PC-3 (cell line): ENCODE data around the gene PLA2G7. TPM values are rescaled to one million over a fixed set of nuclear protein-coding genes. Genes with fewer than 3 reads are reported as not detected.

ENCODE experiments used
- ATAC-seq: fragments of 200-7000 bp; cut with Tn5 transposase; 2 replicates; pipeline ENCODE4 v1.9.1; 2020; ENCODE audit warnings: mild to moderate bottlenecking, moderate library complexity
- BruUV-seq: library from RNA; stranded (reverse); fragments of 400-500 nt; replicated peaks from 2 replicates; lab custom pipeline; 2021; lab: Mats Ljungman, UMichigan
- CTCF ChIA-PET: fragments of 300-600 bp; sonication (Branson Sonifier 250); formaldehyde crosslinking; loops from one replicate; lab custom pipeline; 2022; ENCODE audit warnings: antibody characterized with exemption; lab: Charles Lee
- POLR2A ChIA-PET: fragments of 300-600 bp; sonication (Branson Sonifier 250); formaldehyde crosslinking; loops from one replicate; lab custom pipeline; 2022; ENCODE audit warnings: antibody characterized with exemption; ENCODE audit not compliant: unreplicated experiment; lab: Charles Lee
- DNase-seq: peaks from one replicate; pipeline ENCODE4 v3.0.0-alpha.2; 2015
- H2AFZ ChIP-seq: fragments of 300-600 bp; sonication (generic); 2 replicates; pipeline ENCODE4 v1.6.0; 2016; ENCODE audit warnings: antibody characterized with exemption, low read length
- H3F3A ChIP-seq: fragments of 300-600 bp; sonication (generic); one replicate; pipeline ENCODE4 v1.6.0; 2017; ENCODE audit warnings: antibody characterized with exemption, low read length, control low read depth, mild to moderate bottlenecking; ENCODE audit not compliant: unreplicated experiment
- H3K27ac ChIP-seq: fragments of 300-600 bp; sonication (generic); 2 replicates; pipeline ENCODE4 v1.5.1; 2016; ENCODE audit warnings: mild to moderate bottlenecking, low read length
- H3K27me3 ChIP-seq: fragments of 300-600 bp; sonication (generic); 2 replicates; pipeline ENCODE4 v1.6.1; 2016; ENCODE audit warnings: low read length, mixed read lengths
- H3K36me3 ChIP-seq: fragments of 300-600 bp; sonication (generic); 2 replicates; pipeline ENCODE4 v1.6.1; 2016; ENCODE audit warnings: low read depth, mixed run types, low read length, mixed read lengths
- H3K4me1 ChIP-seq: fragments of 300-600 bp; sonication (generic); 2 replicates; pipeline ENCODE4 v1.5.1; 2016; ENCODE audit warnings: low read length; ENCODE audit not compliant: insufficient read depth
- H3K4me2 ChIP-seq: fragments of 300-600 bp; sonication (generic); 2 replicates; pipeline ENCODE4 v1.6.0; 2016; ENCODE audit warnings: low read length
- H3K4me3 ChIP-seq: fragments of 300-600 bp; sonication (generic); 2 replicates; pipeline ENCODE4 v1.5.1; 2016; ENCODE audit warnings: mild to moderate bottlenecking, low read length, mixed read lengths
- H3K79me2 ChIP-seq: fragments of 300-600 bp; sonication (generic); 2 replicates; pipeline ENCODE4 v1.6.1; 2017; ENCODE audit warnings: low read length, mixed read lengths
- H3K9ac ChIP-seq: fragments of 300-600 bp; sonication (generic); 2 replicates; pipeline ENCODE4 v1.6.0; 2016; ENCODE audit warnings: mild to moderate bottlenecking, low read length
- H3K9me2 ChIP-seq: fragments of 300-600 bp; sonication (generic); replicated peaks from 2 replicates; pipeline ENCODE4 v1.6.1; 2016; ENCODE audit warnings: mixed run types, low read length, mixed read lengths
- H3K9me3 ChIP-seq: fragments of 300-600 bp; sonication (generic); 2 replicates; pipeline ENCODE4 v1.6.1; 2016; ENCODE audit warnings: low read length, mixed read lengths
- H4K20me1 ChIP-seq: fragments of 300-600 bp; sonication (generic); 2 replicates; pipeline ENCODE4 v1.6.1; 2016; ENCODE audit warnings: low read length, mixed read lengths
- CTCF ChIP-seq: fragments of 300-600 bp; sonication (generic); conservative IDR thresholded peaks from 2 replicates; pipeline ENCODE4 v1.5.1; 2017; ENCODE audit warnings: antibody characterized with exemption, low read depth, mild to moderate bottlenecking, low read length
- EZH2 ChIP-seq: fragments of 300-600 bp; sonication (generic); IDR thresholded peaks from one replicate; pipeline ENCODE4 v1.6.1; 2017; ENCODE audit warnings: antibody characterized with exemption, mild to moderate bottlenecking, low read length; ENCODE audit not compliant: unreplicated experiment
- EZH2phosphoT487 ChIP-seq: fragments of 300-600 bp; sonication (generic); IDR thresholded peaks from 2 replicates; pipeline ENCODE4 v1.6.1; 2018; ENCODE audit warnings: mild to moderate bottlenecking, antibody characterized with exemption, low read length, borderline replicate concordance
- intact Hi-C: fragments of 100-400 bp; cut with micrococcal nuclease; formaldehyde crosslinking; loops from 2 replicates; pipeline ENCODE4 v1.9.0; 2023
- total RNA-seq: library from RNA; depleted of rRNA; stranded (reverse); fragments of >200 nt; gene quantifications from 2 replicates; pipeline ENCODE4 v1.2.3, GENCODE V29; 2014

Gene PLA2G7
- total RNA-seq, 1 experiment from 2014 or later: 2.9 TPM

DNA sequence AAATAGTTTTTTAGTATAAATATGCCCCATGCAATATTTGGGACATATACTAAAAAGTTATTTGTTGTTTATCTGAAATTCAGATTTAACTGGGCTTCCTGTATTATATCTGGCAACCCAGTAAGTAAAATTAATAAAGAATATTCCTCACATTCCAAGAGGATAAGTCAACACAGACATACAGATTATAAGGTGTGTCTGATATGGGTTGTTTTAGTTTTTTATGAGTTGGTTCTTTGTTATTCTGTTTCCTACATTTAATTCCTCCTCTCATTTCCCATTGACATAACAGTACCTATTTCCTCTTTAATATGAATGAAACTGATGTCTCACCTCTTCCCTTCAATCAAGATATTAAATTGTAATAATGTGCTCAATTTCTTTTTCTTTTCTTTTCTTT is 1.7 kb upstream of the PLA2G7 start:
- H3K27me3 ChIP-seq: no peaks in the 10 kb centered on the region
- no peaks in the 10 kb centered on the region for H4K20me1 ChIP-seq
- H3K27ac ChIP-seq: no peak overlapping the region
- ChIA-PET POLR2A (no interaction called here), CTCF (no interaction called here)
- peak; percentile 29 for DNase-seq
- no peaks in the 10 kb centered on the region; the same call in 1 of the 2 replicates for H3K9me2 ChIP-seq
- H3F3A ChIP-seq: no peaks in the 10 kb centered on the region
- ATAC-seq: peak; percentile 8
- no TSS peak for BruUV-seq
- no peak overlapping the region for H3K4me3 ChIP-seq
- H3K9me3 ChIP-seq: no peaks in the 10 kb centered on the region
- intact Hi-C loops: no loop called here
- H3K4me1 ChIP-seq: peaks cover 40% of the 10 kb centered on the region
- no peak overlapping the region for H3K9ac ChIP-seq
- no peak for TF ChIP-seq CTCF
- H2AFZ ChIP-seq: no peak overlapping the region
- no peak overlapping the region for H3K4me2 ChIP-seq
- H3K79me2 ChIP-seq: no peaks in the 10 kb centered on the region
- H3K36me3 ChIP-seq: no peaks in the 10 kb centered on the region

GRCh38 chr6:46735720-46736031 is 501 bp upstream of the PLA2G7 start:
- ChIA-PET POLR2A (interaction anchor here (0.6 kb wide), 1 partner anchor 51 kb away, joined by 3 read pairs; no protein-coding TSS in a partner anchor), CTCF (no interaction called here)
- DNase-seq: no peak
- H3K36me3 ChIP-seq: no peaks in the 10 kb centered on the region
- H3K9me3 ChIP-seq: no peaks in the 10 kb centered on the region
- BruUV-seq: no TSS peak
- no peak for TF ChIP-seq EZH2phosphoT487
- no peak for TF ChIP-seq CTCF
- TF ChIP-seq EZH2: no peak
- H3K27me3 ChIP-seq: no peaks in the 10 kb centered on the region
- H3K4me1 ChIP-seq: peaks cover 40% of the 10 kb centered on the region
- peak overlapping the region; percentile 72 for H3K9ac ChIP-seq
- H2AFZ ChIP-seq: peak overlapping the region; percentile 94
- no peaks in the 10 kb centered on the region for H4K20me1 ChIP-seq
- H3K4me3 ChIP-seq: peak overlapping the region; percentile 87
- no peaks in the 10 kb centered on the region for H3K79me2 ChIP-seq
- no peaks in the 10 kb centered on the region for H3F3A ChIP-seq
- peak overlapping the region; percentile 99 for H3K4me2 ChIP-seq
- no peak overlapping the region for H3K27ac ChIP-seq
- H3K9me2 ChIP-seq: no peaks in the 10 kb centered on the region
- intact Hi-C loops: loop anchor here (2.0 kb wide), 1 partner anchor 17 kb away; no protein-coding TSS in a partner anchor
- ATAC-seq: no peak; the same call in 1 of the 2 replicates

DNA sequence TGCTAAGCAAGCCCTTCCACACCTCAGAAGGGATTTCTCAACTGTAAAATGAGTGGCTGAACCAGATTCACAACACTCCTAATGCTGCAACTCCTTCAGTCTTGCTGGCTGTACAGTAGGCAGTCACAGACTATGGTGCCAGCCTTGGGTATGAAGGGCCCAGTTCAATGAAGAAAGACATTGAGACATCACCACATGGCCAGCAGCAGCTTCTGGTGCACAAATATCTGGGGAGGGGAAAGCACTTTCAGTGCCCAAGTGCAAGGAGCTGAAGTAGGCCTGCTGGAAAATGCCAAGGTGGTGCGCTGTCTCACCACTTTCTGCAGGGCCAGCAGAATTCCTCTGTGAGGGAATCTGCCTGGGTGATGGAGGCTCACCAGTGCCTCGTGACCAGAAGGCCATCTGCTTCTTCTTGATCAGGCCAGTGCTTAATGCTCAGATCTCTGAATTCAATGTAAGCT is 1.8 kb downstream of the PLA2G7 start:
- H3F3A ChIP-seq: no peaks in the 10 kb centered on the region
- ATAC-seq (no peak), DNase-seq (no peak)
- no peaks in the 10 kb centered on the region for H4K20me1 ChIP-seq
- H3K4me1 ChIP-seq: peaks cover 40% of the 10 kb centered on the region
- peak overlapping the region; percentile 2; the same call in 1 of the 2 replicates for H3K9ac ChIP-seq
- intact Hi-C loops: loop anchor here (5.0 kb wide), 1 partner anchor 81 kb away; the partner anchor contains the start of genes CYP39A1 and SLC25A27
- peak overlapping the region; percentile 99; the same call in 1 of the 2 replicates for H3K4me2 ChIP-seq
- no peaks in the 10 kb centered on the region for H3K9me3 ChIP-seq
- no peak overlapping the region for H2AFZ ChIP-seq
- BruUV-seq: no TSS peak
- no peaks in the 10 kb centered on the region for H3K9me2 ChIP-seq
- no peak overlapping the region for H3K4me3 ChIP-seq
- POLR2A ChIA-PET: no interaction called here
- no peak for TF ChIP-seq EZH2phosphoT487
- TF ChIP-seq EZH2: no peak
- TF ChIP-seq CTCF: no peak
- CTCF ChIA-PET: interaction anchor here (1.1 kb wide), 1 partner anchor 27 kb away, joined by 3 read pairs; no protein-coding TSS in a partner anchor
- no peaks in the 10 kb centered on the region for H3K36me3 ChIP-seq
- H3K79me2 ChIP-seq: no peaks in the 10 kb centered on the region
- no peaks in the 10 kb centered on the region for H3K27me3 ChIP-seq
- peak overlapping the region; percentile 59 for H3K27ac ChIP-seq
